GM12864 (cell line): Measurements from ENCODE around the gene TRIM31.

ENCODE experiments used
- DNase-seq: peaks from one replicate; pipeline ENCODE4 v3.0.0-alpha.2; 2011; ENCODE audit warnings: low read depth
- H3K4me3 ChIP-seq: 2 replicates; pipeline ENCODE4 v1.5.1; 2011; ENCODE audit warnings: mild to moderate bottlenecking, low read depth, low read length, control low read depth
- TF ChIP-seq, protein P1 (sequence below): IDR thresholded peaks from 2 replicates; pipeline ENCODE4 v1.5.1; 2011; ENCODE audit warnings: low read depth, mild to moderate bottlenecking, moderate library complexity, low read length, control low read depth, inconsistent platforms; ENCODE audit errors: missing control alignments

TRIM31 gene

DNA sequence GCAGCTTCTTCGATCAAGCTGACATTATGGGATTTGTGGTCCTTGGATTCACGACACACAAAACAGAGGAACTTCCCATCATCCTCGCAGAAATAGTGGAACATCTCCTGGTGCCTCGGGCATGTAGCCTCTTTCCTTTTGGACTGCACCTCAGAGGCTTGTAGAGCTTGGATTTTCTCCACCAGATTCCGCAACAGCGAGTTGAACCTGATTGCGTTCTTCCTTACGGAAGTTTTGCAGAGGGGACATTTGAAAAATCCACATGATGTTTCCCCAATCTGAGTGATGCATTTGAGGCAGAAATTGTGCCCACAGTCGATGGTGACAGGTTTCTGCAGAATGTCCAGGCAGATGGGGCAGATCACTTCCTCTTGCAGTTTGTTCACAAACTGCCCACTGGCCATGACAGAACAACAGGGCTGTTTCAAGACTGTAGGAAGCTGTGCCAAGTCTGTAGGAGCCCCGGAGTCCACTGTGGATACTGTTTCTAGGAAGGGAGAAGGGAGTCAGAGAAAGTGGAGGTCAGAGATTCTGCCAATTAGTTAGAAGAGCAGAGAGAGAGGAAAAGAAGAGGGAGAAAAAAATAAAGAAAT, 392 bp downstream of the TRIM31 start:
- DNase-seq = no peak
- TF ChIP-seq, protein P1, sequence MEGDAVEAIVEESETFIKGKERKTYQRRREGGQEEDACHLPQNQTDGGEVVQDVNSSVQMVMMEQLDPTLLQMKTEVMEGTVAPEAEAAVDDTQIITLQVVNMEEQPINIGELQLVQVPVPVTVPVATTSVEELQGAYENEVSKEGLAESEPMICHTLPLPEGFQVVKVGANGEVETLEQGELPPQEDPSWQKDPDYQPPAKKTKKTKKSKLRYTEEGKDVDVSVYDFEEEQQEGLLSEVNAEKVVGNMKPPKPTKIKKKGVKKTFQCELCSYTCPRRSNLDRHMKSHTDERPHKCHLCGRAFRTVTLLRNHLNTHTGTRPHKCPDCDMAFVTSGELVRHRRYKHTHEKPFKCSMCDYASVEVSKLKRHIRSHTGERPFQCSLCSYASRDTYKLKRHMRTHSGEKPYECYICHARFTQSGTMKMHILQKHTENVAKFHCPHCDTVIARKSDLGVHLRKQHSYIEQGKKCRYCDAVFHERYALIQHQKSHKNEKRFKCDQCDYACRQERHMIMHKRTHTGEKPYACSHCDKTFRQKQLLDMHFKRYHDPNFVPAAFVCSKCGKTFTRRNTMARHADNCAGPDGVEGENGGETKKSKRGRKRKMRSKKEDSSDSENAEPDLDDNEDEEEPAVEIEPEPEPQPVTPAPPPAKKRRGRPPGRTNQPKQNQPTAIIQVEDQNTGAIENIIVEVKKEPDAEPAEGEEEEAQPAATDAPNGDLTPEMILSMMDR = no peak
- H3K4me3 ChIP-seq = no peak overlapping the region

DNA sequence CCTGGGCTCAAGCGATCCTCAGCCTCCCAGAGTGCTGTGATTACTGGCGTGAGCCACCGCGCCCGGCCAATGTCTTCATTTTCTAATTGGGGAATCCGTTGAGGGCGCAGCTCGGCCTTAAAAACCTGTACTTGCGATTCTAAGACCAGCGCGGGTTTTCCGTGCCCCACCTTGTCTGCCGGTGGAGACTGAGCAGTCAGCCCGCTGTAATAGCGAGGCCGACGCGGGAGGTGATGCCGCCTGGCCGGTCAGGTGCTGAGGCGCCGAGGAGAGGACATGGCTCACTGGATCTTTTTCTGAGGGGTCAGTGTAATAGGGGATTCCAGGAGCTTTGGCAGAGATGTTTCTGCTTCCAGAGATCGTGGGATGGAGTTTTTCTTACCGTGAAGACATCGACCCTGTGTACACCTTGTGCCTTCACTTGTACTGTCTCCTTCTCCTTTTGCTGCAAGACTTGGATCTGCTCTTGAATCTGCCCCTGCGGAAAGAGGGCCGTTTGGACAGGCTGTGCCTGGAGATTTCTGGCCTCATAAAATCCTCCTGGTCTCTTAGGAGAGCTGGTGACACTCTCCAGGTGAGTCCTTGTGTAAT, 1.5 kb downstream of the TRIM31 start:
- TF ChIP-seq, protein P1 = no peak
- DNase-seq = no peak

DNA sequence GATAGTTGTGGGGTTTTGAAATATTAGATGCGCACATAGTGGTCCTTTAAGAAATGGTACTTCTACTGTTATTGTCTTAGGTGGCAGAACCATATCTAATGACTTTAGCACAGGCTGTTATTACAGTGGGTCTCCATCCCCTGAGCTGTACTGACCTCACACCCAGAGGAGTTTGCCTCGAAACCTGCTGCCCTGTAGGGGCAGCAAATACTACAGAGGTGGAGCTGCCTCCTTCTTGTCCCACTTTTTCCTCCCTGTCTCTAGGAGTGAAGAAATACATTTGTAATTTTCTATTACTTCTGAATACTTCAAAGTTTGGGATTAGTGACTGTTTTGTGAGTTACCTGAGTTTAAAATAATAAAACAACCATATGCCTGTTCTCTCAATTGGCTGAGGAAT, 8.2 kb downstream of the TRIM31 start:
- TF ChIP-seq, protein P1 = no peak
- DNase-seq = no peak
- no peak overlapping the region for H3K4me3 ChIP-seq

More for the DNA sequence above, 1.5 kb downstream of the TRIM31 start:
- no peak overlapping the region for H3K4me3 ChIP-seq

- no peak overlapping the region for H3K4me3 ChIP-seq
- TF ChIP-seq, protein P1 = no peak
- DNase-seq = no peak
Observed at GRCh38 chr6:30103872-30104179, 9.1 kb downstream of the TRIM31 start.

DNA sequence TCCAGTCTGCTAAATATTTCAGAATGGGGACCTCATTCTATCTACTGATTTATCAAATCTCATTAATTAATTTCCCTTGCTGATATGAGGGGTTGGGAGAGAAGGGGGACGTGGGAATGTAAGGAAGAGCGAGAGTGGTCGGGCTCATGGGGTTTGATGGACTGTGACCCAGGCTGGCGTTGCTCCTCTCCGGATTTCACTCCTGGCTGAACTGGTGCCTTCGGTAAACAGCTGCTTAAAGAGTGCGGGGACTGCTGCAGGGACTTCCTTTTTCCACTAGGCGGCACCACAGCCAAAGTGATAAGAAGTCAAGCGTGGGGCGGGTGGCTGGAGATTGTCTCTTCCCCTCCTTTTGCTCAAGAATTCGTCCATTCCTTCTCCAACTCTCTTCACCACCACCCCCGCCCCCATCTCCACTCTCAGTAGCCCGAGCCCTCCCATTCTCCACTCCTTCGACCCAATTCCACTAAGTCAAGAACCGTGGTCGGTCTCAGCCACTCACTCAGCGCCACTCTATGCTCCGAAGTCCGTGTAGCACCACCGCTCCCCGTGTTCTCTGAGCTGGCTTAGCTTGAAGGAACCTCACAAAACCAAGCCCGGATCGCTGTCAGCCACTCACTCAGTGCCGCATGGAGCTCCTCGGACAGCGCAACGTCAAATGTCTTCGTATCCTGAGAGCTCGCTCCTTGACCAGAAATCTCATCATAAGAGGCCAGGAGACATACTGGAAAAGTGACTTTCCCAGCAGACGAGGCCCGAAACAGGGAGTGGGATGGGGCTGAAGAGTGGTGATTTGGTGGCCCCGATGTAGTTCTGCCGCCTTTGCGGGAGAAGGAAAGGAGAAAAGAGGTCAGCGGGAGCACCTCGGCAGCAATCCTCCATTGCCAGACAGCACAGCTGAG, 9.7 kb downstream of the TRIM31 start:
- TF ChIP-seq, protein P1 = peak; percentile 98
- DNase-seq = peak; percentile 61
- peak overlapping the region; percentile 33 for H3K4me3 ChIP-seq

GRCh38 chr6:30102414-30102969, 10.4 kb downstream of the TRIM31 start:
- TF ChIP-seq, protein P1 = no peak
- H3K4me3 ChIP-seq = no peak overlapping the region

More at GRCh38 chr6:30102414-30102969, 10.4 kb downstream of the TRIM31 start:
- no peak for DNase-seq
